Measurements from ENCODE around the gene PHF2.

DNA sequence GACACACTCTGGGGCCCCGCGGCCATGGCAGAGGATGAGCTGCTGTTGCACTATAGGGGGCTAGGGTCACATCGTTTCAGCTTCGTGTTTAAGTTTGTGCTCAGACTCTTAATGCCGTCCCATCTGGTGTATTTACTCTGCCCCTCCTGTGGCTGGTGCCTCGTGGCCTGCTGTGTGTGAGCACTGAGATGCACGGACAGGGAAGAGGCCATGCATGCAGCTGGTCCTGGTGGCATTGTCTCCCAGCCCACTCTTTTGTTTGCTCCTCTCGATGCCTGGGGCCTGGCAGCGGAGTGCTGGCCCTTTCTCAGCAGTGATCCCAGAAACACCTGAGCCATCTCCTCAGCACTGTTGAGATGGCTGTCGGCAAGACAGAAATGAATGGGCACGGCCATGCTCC, 30.0 kb upstream of the PHF2 start:
- TF ChIP-seq, protein P1, sequence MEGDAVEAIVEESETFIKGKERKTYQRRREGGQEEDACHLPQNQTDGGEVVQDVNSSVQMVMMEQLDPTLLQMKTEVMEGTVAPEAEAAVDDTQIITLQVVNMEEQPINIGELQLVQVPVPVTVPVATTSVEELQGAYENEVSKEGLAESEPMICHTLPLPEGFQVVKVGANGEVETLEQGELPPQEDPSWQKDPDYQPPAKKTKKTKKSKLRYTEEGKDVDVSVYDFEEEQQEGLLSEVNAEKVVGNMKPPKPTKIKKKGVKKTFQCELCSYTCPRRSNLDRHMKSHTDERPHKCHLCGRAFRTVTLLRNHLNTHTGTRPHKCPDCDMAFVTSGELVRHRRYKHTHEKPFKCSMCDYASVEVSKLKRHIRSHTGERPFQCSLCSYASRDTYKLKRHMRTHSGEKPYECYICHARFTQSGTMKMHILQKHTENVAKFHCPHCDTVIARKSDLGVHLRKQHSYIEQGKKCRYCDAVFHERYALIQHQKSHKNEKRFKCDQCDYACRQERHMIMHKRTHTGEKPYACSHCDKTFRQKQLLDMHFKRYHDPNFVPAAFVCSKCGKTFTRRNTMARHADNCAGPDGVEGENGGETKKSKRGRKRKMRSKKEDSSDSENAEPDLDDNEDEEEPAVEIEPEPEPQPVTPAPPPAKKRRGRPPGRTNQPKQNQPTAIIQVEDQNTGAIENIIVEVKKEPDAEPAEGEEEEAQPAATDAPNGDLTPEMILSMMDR (IDR thresholded peaks at IDR 0.05; ENCODE audit: insufficient read depth, low read depth, low read length), result no peak
- TF ChIP-seq EZH2 (IDR thresholded peaks at IDR 0.05; ENCODE audit: insufficient read depth, low read length), result no peak
